Chondrocyte (in vitro differentiated cells): ENCODE results near the gene TRIM45. TPM values are rescaled to one million over a fixed set of nuclear protein-coding genes. Genes with fewer than 3 reads are reported as not detected.
"Not testable (repeated sequence)": the region's sequence is repeated elsewhere in the genome, so short reads cannot be mapped to it uniquely, and the experiment has no call there.

Source experiments
- DNase-seq: peaks from one replicate; pipeline ENCODE4 v3.0.0; 2021; ENCODE audit warnings: mixed read lengths, low spot score
- H3K27ac Mint-ChIP-seq: one replicate; pipeline ENCODE4 v1.8.0; 2021; ENCODE audit warnings: mild to moderate bottlenecking, moderate library complexity, mixed read lengths; ENCODE audit not compliant: unreplicated experiment
- H3K27me3 Mint-ChIP-seq: 2 replicates; pipeline ENCODE4 v1.8.0; 2021; ENCODE audit warnings: low read depth, mixed read lengths
- H3K36me3 Mint-ChIP-seq: 2 replicates; pipeline ENCODE4 v1.8.0; 2021; ENCODE audit warnings: low read depth, mixed read lengths
- H3K4me1 Mint-ChIP-seq: 2 replicates; pipeline ENCODE4 v1.8.0; 2021; ENCODE audit warnings: low read depth, mild to moderate bottlenecking, mixed read lengths
- H3K4me3 Mint-ChIP-seq: one replicate; pipeline ENCODE4 v1.8.0; 2021; ENCODE audit warnings: mild to moderate bottlenecking, moderate library complexity, mixed read lengths; ENCODE audit not compliant: unreplicated experiment
- H3K9me3 Mint-ChIP-seq: 2 replicates; pipeline ENCODE4 v1.8.0; 2021; ENCODE audit warnings: low read depth, mixed read lengths
- total RNA-seq: library from RNA; stranded (reverse); gene quantifications from 3 replicates; pipeline ENCODE4 v1.2.1, GENCODE V29; 2021
- TF ChIP-seq, protein P1 (sequence below): fragments of 200-600 bp; sonication (generic); IDR thresholded peaks from 2 replicates; pipeline ENCODE4 v1.5.0; 2021; ENCODE audit warnings: antibody characterized with exemption, mild to moderate bottlenecking, moderate library complexity

Gene TRIM45
- total RNA-seq, 1 donor from 2014 or later, result 5.3 TPM

DNA sequence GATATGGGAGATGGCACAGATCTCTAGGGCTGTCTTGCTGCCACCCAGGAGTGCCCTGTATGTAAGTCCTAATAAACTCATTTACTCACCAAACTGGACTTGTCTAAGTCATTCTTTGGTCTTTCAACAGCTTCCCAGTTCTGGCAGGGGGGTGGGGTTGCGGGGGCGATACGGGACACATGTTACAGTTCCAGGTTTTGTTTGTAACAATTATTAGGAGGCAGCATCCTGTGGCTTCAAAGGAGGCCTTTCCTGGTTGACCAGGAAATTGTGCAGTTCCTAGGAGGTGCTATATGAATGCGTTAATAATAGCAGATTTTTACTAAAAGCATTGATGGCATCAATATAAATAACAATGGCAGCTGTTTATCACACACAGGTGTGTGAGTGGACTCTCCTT is 42.7 kb upstream of the TRIM45 start:
- Mint-ChIP-seq H3K36me3 (peaks cover 1% of the 10 kb centered on the region), H3K27me3 (no peaks in the 10 kb centered on the region), H3K4me3 (no peak overlapping the region), H3K27ac (no peak overlapping the region), H3K9me3 (peaks cover 3% of the 10 kb centered on the region), H3K4me1 (peaks cover 10% of the 10 kb centered on the region)
- TF ChIP-seq, protein P1, sequence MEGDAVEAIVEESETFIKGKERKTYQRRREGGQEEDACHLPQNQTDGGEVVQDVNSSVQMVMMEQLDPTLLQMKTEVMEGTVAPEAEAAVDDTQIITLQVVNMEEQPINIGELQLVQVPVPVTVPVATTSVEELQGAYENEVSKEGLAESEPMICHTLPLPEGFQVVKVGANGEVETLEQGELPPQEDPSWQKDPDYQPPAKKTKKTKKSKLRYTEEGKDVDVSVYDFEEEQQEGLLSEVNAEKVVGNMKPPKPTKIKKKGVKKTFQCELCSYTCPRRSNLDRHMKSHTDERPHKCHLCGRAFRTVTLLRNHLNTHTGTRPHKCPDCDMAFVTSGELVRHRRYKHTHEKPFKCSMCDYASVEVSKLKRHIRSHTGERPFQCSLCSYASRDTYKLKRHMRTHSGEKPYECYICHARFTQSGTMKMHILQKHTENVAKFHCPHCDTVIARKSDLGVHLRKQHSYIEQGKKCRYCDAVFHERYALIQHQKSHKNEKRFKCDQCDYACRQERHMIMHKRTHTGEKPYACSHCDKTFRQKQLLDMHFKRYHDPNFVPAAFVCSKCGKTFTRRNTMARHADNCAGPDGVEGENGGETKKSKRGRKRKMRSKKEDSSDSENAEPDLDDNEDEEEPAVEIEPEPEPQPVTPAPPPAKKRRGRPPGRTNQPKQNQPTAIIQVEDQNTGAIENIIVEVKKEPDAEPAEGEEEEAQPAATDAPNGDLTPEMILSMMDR, result no peak
- DNase-seq, result no peak

GRCh38 chr1:117162816-117163215 is 41.3 kb upstream of the TRIM45 start:
- TF ChIP-seq, protein P1, result no peak
- DNase-seq, result no peak
- Mint-ChIP-seq H3K4me3 (no peak overlapping the region), H3K36me3 (peaks cover under 1% of the 10 kb centered on the region), H3K27ac (peak overlapping the region; percentile 65), H3K4me1 (peaks cover 10% of the 10 kb centered on the region), H3K27me3 (no peaks in the 10 kb centered on the region), H3K9me3 (peaks cover 3% of the 10 kb centered on the region)

- H3K4me3 Mint-ChIP-seq, result no peak overlapping the region
Measured at GRCh38 chr1:117161887-117162286, 40.3 kb upstream of the TRIM45 start.

GRCh38 chr1:117151305-117151704 is 29.8 kb upstream of the TRIM45 start:
- H3K27ac Mint-ChIP-seq, DNase-seq, H3K4me3 Mint-ChIP-seq, H3K27me3 Mint-ChIP-seq, H3K36me3 Mint-ChIP-seq, H3K9me3 Mint-ChIP-seq: not testable (repeated sequence)
- H3K4me1 Mint-ChIP-seq, result peaks cover 28% of the 10 kb centered on the region

More at GRCh38 chr1:117161887-117162286, 40.3 kb upstream of the TRIM45 start:
- H3K36me3 Mint-ChIP-seq, result no peaks in the 10 kb centered on the region
- H3K9me3 Mint-ChIP-seq, result no peaks in the 10 kb centered on the region
- peaks cover 10% of the 10 kb centered on the region for H3K4me1 Mint-ChIP-seq
- H3K27ac Mint-ChIP-seq, result no peak overlapping the region
- TF ChIP-seq, protein P1, result no peak
- DNase-seq, result no peak
- H3K27me3 Mint-ChIP-seq, result no peaks in the 10 kb centered on the region

GRCh38 chr1:117150316-117150715 is 28.8 kb upstream of the TRIM45 start:
- no peaks in the 10 kb centered on the region for H3K27me3 Mint-ChIP-seq
- peaks cover 5% of the 10 kb centered on the region for H3K9me3 Mint-ChIP-seq
- no peak for DNase-seq
- no peaks in the 10 kb centered on the region for H3K36me3 Mint-ChIP-seq
- TF ChIP-seq, protein P1, result peak; percentile 48
- no peak overlapping the region for H3K27ac Mint-ChIP-seq
- peaks cover 33% of the 10 kb centered on the region for H3K4me1 Mint-ChIP-seq
- no peak overlapping the region for H3K4me3 Mint-ChIP-seq

DNA sequence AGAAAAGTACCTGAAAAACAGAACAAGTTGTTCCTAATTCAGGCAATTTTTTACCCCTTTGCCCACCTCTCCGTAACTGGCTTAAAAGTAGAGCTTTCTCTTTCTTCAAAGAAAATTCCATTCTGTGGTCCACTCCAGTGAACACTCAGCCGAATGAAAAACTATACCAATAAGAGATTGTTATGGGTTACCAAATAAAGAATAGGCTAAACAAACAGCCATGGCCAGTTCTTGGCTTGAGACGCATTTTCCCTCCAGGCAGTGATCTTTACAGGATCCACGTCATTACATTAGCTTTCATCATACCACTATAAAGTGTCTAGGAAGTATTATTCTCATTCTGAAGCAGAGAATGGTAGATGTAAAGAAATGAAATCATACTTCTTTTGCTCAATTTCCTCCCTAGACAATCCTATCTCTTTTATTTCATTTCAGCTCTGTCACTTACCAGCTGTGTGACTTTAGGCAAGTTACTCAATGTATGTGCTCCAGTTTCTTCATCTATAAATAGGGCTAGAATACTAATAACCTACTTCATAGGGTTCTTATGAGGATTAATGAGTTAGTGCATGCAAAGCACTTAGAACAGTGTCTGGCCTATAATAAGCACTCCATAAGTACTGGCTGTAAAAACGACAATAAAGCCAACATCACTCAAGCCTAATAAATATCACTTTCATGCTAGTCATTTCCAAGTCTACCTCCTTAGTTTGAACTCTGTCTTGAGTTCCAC is 26.5 kb upstream of the TRIM45 start:
- H3K36me3 Mint-ChIP-seq, result no peaks in the 10 kb centered on the region
- H3K4me3 Mint-ChIP-seq, result no peak overlapping the region
- H3K9me3 Mint-ChIP-seq, result peaks cover 5% of the 10 kb centered on the region
- no peak for DNase-seq
- H3K27me3 Mint-ChIP-seq, result no peaks in the 10 kb centered on the region
- H3K4me1 Mint-ChIP-seq, result peaks cover 33% of the 10 kb centered on the region
- peak overlapping the region; percentile 87 for H3K27ac Mint-ChIP-seq
- TF ChIP-seq, protein P1, result no peak
